ENCODE measurements around the gene IRAK2. TPM values are rescaled to one million over a fixed set of nuclear protein-coding genes. Genes with fewer than 3 reads are reported as not detected.
"Not testable (repeated sequence)": the region's sequence is repeated elsewhere in the genome, so short reads cannot be mapped to it uniquely, and the experiment has no call there.

IRAK2 gene
- total RNA-seq, 1 donor from 2014 or later: 4.7 TPM

DNA sequence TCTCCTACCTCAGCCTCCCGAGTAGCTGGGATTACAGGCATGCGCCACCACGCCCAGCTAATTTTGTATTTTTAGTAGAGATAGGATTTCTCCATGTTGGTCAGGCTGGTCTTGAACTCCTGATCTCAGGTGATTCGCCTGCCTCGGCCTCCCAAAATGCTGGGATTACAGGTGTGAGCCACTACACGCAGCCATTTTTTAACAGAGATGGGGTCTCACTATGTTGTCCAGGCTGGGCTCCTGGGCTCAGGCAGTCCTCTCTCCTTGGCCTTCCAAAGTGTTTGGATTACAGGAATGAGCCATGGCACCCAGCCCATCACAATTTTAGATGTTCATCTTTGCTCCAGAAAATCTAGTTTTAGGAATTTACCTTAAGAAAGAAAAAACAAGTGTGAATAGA is 6.2 kb upstream of the IRAK2 start:
- not testable (repeated sequence) for DNase-seq (ENCODE audit: low spot score)

DNA sequence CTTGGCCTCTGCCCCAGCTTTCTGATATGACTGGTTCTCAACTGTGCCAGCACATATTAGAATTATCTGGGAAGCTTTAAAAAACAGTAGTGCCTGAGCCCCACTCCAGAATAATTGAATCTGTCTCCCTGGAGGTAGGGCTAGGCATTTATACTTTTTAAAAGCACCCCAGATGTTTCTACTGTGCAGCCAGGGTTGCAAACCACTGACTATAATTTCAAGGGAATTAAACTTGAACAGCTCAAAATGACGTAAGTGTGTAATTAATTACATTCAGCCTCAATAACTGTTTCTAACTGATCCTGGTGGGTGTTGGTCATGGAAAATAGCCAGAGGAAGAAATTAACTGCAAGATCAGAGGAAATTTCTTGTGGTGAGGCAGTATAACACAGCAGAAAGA is 4.4 kb upstream of the IRAK2 start:
- DNase-seq (ENCODE audit: low spot score): no peak

DNA sequence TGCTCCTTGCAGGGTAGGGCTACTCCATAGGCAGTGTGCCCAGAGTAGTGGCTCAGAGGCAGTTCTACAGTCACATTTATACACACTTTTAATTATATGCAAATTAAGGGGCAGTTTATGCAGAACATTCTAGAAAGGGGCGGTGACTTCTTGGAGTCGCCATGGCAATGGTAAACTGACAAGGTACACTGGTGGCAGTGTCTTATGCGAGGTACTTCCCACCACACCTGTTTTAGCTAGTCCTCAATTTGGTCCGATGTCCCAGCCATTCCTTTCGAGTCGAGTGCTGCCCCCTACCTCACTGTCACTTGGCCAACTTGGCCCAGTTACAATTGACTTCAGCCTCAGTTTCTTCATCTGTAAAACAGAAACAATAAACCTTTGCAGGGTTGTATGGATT is 3.8 kb upstream of the IRAK2 start:
- DNase-seq (ENCODE audit: low spot score): no peak

DNA sequence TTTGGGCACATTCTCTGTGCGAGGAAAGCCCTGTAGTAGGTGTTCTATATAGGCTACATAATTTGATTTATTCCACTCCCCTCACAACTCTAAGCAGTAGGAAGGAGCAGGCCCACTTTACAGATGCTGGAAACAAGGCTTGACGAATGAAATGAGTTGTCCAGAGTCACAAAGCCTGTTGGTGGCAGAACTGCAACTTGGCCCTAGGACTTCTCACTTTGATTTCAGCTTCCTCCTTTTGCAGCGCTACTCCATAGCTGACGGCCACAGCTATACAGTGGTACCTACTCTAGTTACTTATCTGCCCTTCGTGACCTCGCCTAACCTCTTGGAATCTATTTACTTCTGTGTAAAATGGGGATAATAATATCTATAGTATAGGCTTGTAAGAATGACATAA is 2.5 kb upstream of the IRAK2 start:
- DNase-seq (ENCODE audit: low spot score): no peak

DNA sequence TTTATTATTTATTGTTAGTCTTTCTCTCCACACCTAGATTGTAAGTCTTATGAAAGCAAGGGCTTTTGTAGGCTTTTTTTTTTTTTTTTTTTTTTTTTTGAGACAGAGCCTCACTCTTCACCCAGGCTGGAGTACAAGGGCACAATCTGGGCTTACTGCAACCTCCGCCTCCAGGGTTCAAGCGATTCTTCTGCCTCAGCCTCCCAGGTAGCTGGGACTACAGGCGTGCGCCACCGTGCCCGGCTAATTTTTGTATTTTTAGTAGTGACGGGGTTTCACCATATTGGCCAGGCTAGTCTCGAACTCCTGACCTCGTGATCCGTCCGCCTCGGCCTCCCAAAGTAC is 546 bp upstream of the IRAK2 start:
- not testable (repeated sequence) for DNase-seq (ENCODE audit: low spot score)

DNA sequence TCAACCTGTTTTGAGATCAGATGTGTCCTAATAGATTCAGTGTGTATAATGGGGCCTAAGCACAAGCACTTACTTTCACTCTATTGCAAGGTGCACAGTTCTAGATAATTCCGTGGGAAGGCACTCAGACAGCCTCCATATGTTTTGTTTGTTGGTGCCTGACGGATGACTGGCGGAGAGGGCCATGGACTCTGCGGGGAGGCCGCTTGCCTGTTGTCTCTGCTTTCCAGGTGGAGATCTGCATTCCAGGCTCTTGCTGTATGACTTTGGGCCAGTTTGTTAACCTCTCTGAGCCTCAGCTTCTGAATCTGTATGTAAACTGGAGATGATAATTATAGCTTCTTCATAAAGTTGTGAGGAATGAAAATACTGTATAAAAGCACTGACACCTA is 1.5 kb downstream of the IRAK2 start:
- no peak for DNase-seq (ENCODE audit: low spot score)

DNA sequence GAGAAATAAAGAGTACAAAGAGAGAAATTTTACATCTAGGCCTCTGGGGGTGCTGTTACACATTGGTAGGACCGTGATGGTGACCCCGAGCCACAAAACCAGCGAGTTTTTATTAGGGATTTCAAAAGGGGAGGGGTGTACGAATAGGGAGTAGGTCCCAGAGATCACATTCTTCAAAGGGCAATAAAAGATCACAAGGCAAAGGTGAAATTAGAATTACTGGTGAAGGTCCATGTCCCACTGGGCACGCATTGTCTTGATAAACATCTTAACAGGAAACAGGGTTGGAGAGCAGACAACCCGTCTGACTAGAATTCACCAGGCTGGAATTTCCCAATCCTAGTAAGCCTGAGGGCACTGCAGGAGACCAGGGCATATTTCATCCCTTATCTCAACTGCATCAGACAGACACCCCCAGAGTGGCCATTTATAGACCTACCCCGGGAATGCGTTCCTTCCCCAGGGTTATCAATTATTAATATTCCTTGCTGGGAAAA is 4.3 kb downstream of the IRAK2 start:
- DNase-seq (ENCODE audit: low spot score): no peak

DNA sequence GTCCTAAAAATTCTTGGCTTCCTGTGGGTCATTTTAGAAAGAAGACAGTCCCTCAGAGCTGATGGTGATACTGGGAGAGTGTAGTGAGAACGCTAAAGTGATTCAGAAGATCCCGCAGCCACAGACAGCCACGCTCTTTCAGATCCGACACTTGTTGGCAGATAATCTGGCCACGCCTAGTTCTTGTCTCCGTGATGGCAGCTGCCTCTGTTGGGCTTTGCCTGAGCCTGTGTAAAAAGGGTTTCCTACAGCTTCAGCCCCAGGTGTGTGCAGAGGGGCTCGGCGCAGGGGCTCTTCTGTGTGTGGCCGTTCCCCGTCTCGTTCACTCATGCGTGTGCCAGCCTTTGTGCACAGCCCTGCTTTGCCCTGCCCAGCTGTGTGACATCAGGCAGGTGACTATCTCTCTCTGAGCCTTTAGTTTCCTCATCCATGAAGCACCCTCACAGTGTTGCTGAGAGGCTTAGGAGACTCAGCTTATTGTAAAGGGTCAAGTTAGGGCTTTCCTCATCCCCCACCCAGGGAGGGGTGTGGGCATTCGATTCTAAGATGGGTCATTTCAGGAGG is 6.3 kb downstream of the IRAK2 start:
- DNase-seq (ENCODE audit: low spot score): no peak

DNA sequence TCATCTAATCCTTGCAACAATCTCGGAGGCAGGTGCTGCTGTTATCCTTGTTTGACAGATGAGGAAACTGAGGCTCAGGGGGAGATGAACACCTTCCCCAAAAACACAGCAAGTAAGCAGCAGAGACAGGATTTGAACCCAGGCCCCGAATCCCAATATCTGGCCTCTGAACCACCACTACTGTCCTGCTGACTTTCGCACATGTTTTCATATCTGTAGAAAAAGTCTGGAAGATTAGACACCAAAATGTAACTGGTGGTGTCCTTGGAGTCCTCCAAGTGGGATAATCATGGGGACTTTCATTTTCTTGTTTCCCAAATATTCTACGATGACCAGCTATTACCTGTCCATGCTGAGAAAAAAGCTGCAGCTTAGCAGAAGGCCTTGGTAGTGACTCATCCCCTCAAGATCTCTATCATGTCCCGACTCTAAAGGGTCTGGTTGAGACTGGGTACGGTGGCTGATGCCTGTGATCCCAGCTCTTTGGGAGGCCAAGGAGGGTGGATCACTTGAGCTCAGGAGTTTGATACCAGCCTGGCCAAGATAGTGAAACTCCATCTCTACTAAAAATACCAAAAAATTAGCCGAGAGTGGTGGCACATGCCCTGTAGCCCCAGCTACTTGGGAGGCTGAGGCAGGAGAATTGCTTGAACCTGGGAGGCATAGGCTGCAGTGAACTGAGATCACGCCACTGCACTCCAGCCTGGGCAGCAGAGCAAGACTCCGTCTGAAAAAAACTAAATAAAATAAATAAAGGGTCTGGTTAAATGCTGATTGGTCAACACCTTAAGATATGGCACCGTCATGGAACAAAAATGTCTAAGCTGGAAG is 8.6 kb downstream of the IRAK2 start:
- DNase-seq (ENCODE audit: low spot score): no peak

DNA sequence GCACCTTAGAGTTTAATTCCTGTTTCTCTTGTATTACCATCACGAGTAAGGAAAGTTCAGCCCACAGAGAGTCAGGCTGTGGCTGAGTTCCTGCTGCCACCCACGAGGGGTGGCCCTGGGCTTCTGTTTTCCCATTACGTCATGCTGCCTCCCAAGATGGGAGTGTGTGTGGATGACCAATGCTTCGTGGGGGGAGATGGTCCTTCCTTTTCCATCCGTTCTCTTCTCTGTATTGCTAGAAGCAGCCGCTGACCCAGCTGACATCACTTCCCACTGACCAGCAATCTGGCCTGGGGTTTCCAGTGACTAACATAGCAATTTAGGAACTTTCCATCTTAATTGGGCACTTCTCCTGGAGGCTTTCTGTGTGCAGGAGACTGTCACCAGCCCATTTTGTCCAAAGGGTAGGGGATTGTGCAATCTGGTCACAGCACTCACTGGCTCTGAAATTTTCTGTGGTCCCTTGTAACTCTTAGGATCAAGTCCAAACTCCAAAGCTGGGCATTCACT is 9.3 kb downstream of the IRAK2 start:
- no peak for DNase-seq (ENCODE audit: low spot score)

DNA sequence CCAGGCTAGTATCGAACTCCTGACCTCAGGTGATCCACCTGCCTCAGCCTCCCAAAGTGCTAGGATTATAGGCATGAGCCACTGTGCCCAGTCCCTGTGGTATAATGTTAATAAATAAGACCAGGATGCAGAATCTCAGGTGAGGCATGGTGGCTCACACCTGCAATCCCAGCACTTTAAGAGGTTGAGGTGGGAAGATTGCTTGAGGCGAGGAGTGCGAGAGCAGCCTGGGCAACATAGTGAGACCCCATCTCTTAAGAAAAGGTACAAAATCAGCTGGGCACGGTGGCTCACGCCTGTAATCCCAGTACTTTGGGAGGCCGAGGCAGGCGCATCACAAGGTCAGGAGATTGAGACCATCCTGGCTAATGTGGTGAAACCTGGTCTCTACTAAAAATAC is 10.6 kb downstream of the IRAK2 start:
- not testable (repeated sequence) for DNase-seq (ENCODE audit: low spot score)

DNA sequence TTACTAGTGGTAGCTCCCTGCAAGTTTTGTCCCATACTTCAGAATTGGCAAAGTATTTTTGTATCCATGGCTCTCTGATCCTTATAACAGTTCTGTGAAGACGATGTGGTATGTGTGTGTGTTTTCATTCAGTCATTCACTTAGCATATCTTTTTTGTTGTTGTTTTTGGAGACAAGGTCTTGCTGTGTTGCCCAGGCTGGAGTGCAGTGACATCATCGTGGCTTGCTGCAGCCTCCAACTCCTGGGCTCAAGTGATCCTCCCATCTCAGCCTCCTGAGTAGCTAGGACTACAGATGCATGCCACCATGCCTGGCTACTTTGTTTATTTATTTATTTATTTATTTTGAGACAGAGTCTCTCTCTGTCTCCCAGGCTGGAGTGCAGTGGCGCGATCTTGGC is 11.4 kb downstream of the IRAK2 start:
- DNase-seq (ENCODE audit: low spot score): not testable (repeated sequence)

DNA sequence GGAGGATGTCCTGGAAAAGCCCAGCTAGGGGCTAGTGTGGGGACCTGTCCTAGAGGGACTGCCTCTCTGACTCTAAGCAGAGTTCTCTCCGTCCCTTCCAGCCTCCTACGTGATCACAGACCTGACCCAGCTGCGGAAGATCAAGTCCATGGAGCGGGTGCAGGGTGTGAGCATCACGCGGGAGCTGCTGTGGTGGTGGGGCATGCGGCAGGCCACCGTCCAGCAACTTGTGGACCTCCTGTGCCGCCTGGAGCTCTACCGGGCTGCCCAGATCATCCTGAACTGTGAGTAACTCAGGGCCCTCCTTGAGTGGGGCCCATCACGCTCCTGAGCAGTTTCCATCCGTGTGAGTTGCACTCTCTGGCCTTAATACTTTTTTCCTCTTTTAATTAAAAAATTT is 13.0 kb downstream of the IRAK2 start:
- DNase-seq (ENCODE audit: low spot score): no peak

DNA sequence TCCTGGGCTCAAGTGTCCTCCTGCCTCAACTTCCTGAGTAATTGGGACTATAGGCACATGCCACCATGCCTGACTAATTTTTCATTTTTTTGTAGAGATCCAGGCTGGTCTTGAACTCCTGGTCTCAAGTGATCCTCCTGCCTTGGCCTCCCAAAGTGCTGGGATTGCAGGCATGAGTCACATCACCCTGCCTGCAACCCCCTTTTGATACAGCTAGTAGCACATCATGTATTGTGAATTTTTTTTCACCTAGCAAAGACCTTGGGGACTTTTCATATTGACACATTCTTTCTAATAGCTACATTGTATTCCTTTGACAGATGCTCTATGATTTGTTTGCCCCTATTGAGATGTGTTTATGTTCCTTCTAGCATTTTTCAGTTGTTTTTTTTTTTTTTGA is 14.2 kb downstream of the IRAK2 start:
- no peak for DNase-seq (ENCODE audit: low spot score)

DNA sequence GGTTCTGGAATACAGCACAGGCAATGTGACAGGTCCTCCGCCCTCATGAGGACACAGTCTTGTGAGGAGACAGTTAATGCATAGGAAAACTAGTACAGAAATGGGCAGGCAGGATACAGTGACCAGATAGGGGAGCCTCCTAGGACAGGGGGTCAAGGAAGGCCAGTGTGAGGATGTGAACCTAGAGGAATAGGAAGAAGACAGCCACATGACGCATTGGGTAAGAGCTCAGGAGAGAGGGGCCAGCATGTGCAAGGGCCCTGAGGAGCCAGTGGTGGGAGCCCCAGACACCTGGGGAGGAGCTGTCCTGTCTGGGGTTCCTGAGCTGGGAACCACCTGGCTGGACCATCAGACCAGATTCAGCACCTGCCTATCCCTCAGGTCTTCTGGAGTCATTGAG is 15.6 kb downstream of the IRAK2 start:
- no peak for DNase-seq (ENCODE audit: low spot score)

DNA sequence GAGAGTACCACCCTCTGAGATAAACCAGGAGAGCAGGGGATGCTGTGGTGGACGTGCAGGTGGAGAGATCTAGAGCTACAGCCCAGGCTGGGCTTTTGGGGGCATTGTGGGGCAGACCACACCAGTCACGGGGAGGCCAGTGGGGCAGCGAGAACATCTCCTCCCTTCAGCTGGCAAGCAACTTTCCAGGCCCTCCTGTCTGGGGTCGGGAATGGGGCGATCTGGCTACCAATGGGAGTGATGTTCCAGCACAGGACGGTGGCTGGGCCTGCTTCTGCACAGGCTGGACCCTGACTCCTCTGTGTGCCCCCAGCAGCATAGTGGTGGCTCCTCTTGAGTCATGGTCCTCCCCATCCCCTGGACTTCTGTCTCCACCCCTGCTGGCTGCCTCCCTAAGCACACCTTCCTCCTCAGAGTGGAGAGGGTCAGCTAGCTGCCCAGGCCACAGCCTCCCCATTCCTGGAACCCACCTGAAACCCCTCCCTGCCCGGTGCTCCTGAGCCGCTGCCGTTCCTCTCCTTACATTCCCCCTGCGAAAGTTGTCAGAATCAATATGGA is 16.1 kb downstream of the IRAK2 start:
- DNase-seq (ENCODE audit: low spot score): no peak

DNA sequence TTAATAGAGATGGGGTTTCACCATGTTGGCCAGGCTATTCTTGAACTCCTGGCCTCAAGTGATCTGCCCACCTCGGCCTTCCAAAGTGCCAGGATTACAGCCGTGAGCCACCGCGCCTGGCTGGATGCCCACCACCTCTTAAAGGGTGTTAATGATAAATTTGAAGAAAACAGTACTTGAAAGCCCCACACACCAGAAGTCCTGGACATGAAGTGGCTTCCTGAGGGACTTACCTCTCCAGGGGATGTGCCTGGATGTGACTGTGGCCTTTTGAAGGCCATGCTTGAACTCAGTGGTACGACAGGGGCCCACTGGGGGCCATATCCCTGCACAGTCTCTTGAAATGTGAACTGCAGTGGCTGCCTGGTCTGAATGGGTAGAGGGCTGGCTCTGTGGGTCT is 18.2 kb downstream of the IRAK2 start:
- no peak for DNase-seq (ENCODE audit: low spot score)

DNA sequence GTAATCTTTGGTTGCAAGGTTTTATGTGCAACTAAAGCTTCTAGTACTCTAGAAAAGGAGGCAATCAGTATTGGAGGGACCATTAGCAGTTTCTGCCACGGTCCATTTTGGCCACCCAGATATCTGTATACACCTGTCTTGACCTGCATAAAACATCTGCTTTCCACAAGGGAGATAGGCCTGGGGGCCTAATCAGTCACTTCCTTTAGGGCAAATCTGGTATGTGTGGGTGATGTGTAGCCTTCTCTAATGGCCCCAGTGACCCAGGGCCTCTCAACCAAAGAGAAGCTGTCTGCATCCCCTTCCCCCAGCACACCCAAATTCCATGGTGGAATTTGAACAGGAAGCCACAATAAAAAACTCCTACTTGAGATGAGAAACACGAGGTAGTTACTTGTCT is 19.5 kb downstream of the IRAK2 start:
- DNase-seq (ENCODE audit: low spot score): no peak

DNA sequence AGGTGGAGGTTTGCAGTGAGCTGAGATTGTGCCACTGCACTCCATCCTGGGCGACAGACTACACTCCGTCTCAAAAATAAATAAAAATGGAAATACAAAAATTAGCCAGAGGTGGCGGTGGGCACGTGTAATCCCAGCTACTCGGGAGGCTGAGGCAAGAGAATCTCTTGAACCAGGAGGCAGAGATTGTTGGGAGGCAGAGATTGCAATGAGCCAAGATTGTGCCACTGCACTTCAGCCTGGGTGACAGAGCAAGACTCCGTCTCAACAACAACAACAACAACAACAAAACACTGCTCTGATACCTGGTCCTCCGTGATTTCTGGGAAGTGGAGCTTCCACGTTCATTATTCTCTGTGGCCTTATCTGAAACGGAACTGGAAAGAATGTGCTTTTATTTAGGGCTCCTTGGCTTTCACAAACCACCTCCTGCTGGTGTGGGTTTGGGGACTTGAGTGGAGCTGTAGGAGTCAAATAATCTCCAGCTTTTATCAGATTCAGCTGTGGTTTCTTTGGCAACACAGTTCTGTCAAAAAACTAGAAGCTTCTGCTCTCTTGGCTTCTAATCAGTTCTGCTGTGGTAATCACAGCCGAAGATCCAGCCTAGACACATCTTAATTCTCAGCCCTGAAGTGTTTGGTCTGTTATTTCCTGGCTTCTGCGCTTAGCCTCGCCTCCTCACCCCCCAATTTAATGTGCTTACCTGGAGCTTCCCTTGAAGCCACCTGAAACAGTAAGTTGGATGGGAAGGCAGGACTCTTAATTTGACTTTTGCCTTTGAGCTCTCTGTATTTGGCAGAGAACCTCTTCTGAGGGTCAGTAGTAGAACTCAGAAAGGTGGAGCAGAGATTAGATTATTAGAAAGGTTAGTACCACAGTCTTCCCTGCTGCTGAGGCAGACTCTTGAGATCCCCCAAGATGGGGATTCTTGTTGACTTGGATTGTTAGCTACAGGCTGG is 21.4 kb downstream of the IRAK2 start:
- DNase-seq (ENCODE audit: low spot score): no peak

DNA sequence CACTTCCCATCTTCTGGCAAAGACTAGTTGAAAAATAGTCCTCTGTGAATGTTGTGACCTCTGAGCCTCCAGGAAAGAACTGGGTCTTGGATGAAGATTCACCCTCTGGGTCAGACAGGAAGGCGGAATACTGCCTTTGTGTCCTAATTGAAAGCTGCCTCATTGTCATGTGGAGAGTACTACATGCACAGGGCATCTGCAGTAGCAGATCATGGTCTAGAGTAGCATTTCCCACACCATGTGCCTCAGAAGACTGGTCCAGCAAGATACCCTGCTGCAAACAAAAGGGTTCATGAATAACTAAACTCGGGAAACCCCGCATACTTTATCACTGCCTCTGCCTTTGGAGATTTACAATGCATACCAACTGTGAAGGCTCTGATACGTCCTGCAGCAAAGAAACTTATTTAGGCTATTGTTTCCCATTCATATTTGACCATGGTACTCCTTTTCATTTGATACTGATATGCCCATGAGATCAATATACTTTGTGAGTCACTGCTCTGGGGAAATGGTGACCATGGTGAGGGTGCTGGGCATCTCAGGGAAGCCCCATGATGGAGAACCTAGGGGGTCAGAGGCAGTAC is 22.7 kb downstream of the IRAK2 start:
- DNase-seq (ENCODE audit: low spot score): no peak

DNA sequence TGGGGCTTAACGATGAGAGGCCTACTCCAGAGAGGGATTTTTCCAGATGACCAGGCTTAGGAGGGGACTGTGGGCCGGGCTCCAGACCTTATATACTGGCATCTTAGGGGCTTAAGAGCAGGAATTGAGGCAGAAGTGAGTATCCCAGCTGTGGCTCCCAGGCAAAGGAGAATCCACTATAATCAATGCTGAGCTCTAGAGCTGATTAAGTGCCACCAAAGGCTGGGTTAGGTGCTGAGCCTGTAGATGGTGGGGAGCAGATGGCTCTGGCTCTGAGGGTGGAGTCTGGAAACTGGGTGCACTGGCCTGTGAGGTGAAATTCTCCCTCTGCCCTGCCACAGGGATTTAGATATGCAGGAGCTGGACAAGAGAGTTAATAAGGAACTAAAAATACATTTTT is 23.2 kb downstream of the IRAK2 start:
- no peak for DNase-seq (ENCODE audit: low spot score)

All from mesenteric fat pad (tissue), 1 donor.